IPS-NIHi11 (cell line): Measurements from ENCODE around the gene RBM8A.

Source experiments
- DNase-seq: peaks from one replicate; pipeline ENCODE4 v3.0.0; 2012; ENCODE audit warnings: mixed read lengths, low spot score

RBM8A gene

GRCh38 chr1:145927063-145927886 lies at the start of gene RBM8A:
Gene RBM8A, minus strand, starts transcription at chr1:145927484. Its CDS starts 58 bp downstream, at chr1:145927426.
- peak; percentile 86 for DNase-seq

- DNase-seq: no peak
These were observed 49.7 kb upstream of the RBM8A start for GRCh38 chr1:145977016-145977415.

GRCh38 chr1:145975216-145975615 lies 47.9 kb upstream of the RBM8A start:
- DNase-seq: no peak

DNA sequence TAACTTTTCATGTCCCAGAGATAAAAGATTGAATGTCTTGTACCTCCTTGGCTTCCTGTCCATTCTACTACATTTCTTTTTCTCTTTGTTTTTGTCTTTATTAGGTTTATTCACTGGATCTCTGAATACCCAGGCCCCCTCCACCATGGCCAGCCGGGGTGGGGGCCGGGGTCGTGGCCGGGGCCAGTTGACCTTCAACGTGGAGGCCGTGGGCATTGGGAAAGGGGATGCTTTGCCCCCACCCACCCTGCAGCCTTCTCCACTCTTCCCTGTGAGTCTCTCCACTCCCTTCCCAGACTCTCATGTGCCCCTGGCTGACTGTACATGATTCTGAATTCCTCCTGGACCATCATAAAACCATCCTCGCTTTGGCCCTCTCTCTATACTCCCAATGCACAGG lies 47.4 kb upstream of the RBM8A start:
- no peak for DNase-seq

DNA sequence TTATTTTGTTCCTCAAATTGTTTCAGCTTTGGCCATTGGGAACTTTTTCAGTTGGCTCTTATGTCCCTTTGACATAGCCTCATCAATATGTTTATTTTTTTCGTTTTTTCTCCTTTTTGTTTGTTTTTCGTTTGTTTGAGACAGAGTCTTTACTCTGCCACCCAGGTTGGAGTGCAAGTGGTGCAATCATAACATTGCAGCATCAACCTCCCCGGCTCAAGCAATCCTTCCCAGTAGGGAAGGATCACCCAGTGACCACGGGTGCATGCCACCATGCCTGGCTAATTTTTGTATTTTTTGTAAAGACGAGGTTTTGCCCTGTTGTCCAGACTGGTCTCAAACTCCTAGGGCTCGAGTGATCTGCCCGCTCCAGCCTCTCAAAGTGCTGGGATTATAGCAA lies 45.3 kb upstream of the RBM8A start:
- no peak for DNase-seq

GRCh38 chr1:145967288-145967687 lies 40.0 kb upstream of the RBM8A start:
- no peak for DNase-seq

- DNase-seq: no peak
These were observed 37.9 kb upstream of the RBM8A start for GRCh38 chr1:145965119-145965744.

GRCh38 chr1:145964328-145965118 lies 37.2 kb upstream of the RBM8A start, which contains the start of the genes ANKRD34A and POLR3GL:
Gene ANKRD34A, minus strand, starts transcription at chr1:145964575. Its CDS starts 2,816 bp downstream, at chr1:145961759.
Gene POLR3GL, plus strand, starts transcription at chr1:145964690. Its CDS starts 10,176 bp downstream, at chr1:145974866.
- peak; percentile 88 for DNase-seq

DNA sequence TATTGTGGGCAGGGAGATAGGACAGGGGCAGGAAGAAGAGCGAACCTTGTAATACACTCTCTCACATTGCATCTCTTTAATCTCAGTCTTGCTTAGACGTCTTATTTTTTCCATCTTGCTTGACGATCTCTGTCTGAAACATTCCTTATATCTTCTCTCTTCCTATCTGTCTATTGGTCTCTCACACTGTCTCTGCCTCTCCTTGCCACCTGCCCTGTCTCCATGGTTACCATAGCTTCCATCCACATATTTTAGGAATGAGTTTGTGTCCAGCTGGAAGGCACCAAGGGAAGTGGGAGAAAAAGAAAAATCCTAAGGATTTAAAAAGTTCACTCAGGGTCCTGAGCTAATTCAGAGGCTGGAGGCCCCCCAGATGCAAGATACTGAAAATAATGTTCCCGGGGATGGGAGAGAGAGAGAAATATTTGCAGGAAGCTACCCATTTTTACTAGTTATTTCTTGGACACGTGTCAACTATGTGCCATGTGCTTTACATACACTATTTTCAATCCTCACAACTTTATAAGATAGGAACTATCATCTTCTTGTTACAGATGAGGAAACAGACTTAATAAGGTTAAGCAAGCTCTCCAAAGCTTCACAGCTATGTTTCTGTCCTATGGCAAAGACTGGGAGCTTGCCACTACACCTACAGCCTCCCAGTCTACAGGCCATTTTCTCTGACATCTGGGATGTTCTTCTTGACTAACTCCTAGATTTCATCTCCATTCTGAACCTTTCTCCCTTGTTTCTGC lies 36.2 kb upstream of the RBM8A start:
- no peak for DNase-seq

DNA sequence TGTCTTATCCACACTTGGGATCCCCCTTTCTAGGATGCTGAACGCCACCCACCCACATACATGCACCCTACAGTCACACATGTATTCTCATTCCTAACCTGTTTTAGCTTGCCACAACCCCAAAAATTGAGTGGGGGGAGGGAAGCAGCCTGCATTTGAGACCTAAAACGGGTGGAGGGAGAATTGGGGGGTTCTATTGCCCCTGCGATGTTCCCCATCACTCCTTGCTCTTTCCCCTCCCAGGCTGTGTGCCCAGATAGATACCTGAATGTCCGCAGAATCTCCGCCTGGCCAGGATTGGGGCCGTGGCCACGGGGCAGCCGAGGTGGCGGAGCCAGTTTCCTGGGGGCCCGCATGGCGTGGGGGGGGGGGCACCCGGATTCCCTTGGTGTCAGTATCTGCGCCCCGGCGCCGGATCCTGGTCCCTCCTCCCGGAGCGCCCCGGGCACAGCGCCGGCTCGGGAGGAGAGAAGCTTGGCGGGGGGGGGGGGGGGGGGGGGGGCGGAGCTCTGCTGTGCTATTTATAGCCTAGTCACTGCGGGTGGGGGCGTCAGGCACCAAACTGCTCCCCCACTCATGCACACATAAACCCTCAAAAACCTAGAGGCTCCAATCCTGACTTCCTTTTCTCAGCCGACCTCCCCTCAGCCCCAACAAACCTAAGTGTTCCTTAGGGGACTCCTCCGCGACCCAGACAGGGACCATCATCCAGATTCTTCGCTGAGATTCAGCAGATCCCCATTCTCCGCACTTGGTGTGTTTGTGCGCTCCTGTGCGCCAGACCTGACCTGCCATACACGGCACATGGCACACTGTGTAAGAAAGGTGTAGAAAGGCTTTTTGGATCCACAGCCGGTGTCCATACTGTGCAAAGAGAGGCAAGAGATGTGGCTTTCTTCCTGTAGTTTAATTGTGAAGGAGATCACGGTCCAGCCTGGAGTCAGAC lies 35.1 kb upstream of the RBM8A start:
- no peak for DNase-seq

GRCh38 chr1:145961425-145962156 lies 34.3 kb upstream of the RBM8A start:
- DNase-seq: no peak

GRCh38 chr1:145961109-145961424 lies 33.8 kb upstream of the RBM8A start:
- no peak for DNase-seq

DNA sequence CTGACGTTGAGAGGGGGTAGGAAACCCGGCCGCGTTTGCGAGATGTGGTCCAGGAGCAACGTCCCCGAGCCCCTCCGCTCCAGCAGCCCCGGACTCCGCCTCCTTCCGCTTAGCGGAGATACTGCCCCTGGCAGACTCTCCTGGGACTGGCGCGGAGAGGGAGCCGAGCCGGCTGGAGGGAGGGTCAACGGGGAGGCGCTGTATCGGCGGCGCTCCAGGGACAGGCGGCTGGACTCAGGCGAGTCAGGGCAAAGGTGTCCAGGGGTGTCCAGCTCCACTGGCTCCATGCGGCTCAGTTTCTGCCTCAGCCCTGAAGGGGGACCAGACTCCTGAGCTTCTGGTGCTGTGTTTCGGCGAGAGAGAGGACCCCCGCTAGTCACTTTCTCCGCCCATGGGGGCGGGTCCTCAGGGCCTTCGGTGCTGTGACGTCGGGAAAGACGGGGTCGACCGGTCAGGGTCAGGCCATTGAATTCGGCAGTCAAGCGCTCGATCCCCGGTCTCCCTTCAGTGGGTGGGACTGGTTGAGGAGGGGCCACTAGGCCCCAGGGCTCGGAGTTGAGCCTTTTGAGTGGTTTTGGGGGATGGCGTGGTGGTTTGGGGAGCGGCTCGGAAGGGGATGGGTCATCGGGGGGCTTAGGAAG lies 33.3 kb upstream of the RBM8A start:
- DNase-seq: peak; percentile 82

DNA sequence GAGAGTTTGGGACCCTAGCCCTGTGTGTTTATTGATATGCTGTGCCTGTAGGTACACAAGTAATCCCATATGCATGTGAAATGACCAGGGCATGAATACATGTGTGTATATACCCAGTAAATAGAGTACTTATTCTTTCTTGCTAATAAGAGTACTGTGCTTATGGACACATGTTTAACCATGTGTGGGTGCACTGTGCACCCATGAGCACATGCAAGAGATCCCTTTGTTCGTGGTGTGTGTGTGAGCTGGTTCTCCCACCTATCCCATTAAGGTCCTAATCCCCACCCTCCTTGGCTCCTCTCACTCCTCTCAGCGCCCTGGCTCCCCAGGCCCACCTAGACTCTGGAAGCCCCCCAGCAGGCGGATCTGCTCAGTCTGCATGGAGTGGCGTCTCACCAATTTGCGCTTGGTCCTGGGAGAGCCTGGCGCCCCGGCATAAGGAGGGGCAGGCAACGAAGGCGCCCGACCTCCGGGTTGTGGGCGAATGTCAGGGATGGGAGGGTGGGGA lies 32.7 kb upstream of the RBM8A start:
- no peak for DNase-seq

- DNase-seq: no peak
These were observed 32.0 kb upstream of the RBM8A start for GRCh38 chr1:145959333-145959732.

DNA sequence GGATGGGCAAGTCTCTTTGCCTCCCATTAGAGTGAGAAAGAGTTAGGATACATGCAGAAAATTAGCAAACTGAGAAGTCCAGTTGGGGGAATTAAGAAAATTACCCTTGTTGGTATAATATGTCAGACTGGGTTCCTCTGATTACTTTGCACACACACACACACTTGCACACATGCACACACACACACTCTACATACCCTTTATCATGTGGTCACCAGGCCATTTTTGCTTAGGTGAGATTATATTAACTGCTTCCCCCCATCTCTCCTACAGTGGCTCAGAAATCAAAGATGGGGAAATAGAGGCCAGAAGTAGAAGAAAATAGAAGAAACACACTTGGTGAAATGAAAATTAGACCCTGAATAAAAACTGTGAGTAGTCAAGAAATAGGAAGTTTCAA lies 31.4 kb upstream of the RBM8A start:
- no peak for DNase-seq

DNA sequence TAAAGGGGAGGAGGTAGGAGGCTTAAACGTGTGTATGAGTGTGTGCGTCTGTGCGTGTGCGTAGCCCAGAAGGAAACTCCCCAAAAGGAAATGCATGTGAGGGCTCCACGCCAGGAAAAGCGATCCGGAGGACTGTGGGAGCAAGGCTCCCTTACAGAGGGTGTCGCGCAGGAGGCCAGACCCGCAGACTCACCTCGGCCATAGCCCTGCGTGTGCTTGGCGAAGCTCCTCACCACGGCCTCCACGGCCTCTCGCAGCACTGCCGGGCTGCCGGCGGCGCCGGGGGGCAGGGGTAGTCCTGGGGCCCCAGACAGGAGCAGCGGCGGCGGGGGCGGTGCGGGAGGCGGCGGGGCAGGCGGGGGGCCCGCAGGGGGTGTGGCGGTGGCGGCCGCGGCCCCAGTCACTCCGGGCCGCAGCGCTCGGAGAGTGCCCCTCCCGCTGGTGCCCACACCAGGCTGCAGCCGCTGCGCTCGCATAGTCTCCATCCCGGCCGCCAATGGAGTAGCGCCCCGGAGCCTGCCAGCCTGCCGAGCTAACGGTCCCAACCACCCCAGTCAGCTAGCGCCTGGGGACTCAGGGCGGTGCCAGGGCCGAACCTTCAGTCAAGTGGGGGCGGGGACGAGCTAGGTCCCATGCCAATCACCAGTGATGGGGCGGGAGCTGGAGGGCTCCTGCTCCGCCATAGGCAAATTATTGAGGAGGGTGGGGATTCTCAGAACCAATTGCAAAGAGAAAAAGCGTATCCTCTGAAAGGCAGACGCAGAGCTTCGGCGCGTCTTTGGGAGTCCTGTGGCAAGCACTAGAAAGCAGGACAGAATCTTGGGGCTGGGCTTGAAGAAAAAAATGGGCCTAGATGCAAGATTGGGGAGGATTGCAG lies 30.4 kb upstream of the RBM8A start, which contains the start of gene LIX1L:
Gene LIX1L, minus strand, starts transcription at position 575 of the 877 bp plus-strand sequence. Its CDS starts 90 bp downstream, at position 485.
- DNase-seq: peak; percentile 95

- DNase-seq: no peak
These were observed 29.6 kb upstream of the RBM8A start for GRCh38 chr1:145956781-145957442.
